HepG2 (cell line): ENCODE results near the gene KIZ. TPM values are rescaled to one million over a fixed set of nuclear protein-coding genes. Genes with fewer than 3 reads are reported as not detected.

Experiments used
- ARHGAP35 ChIP-seq: sonication (generic); formaldehyde crosslinking; IDR thresholded peaks from 2 replicates; pipeline ENCODE4 v1.9.0; 2022; ENCODE audit warnings: mild to moderate bottlenecking, inconsistent platforms, moderate library complexity, missing genetic modification reagents, borderline replicate concordance
- BCL6 ChIP-seq: IDR thresholded peaks from 2 replicates; pipeline ENCODE4 v1.6.1; 2016; ENCODE audit warnings: missing genetic modification reagents, missing compliant biosample characterization
- E2F5 ChIP-seq: sonication (generic); formaldehyde crosslinking; conservative IDR thresholded peaks from 2 replicates; pipeline ENCODE4 v1.4.0; 2020; ENCODE audit warnings: missing genetic modification reagents
- FOXK1 ChIP-seq: sonication (generic); formaldehyde crosslinking; IDR thresholded peaks from 2 replicates; pipeline ENCODE4 v1.4.0; 2020; ENCODE audit warnings: low read depth, missing genetic modification reagents, borderline replicate concordance
- FOXO1 ChIP-seq: sonication (generic); formaldehyde crosslinking; IDR thresholded peaks from 2 replicates; pipeline ENCODE4 v1.4.0; 2020; ENCODE audit warnings: missing genetic modification reagents
- HDAC1 ChIP-seq: sonication (generic); formaldehyde crosslinking; IDR thresholded peaks from 2 replicates; pipeline ENCODE4 v1.5.1; 2020; ENCODE audit warnings: mild to moderate bottlenecking, missing genetic modification reagents
- HDAC6 ChIP-seq: fragments of 200-600 bp; sonication (generic); IDR thresholded peaks from 2 replicates; pipeline ENCODE4 v1.7.0; 2017; ENCODE audit warnings: mild to moderate bottlenecking, antibody characterized with exemption, low read length, low read depth
- HNF4G ChIP-seq, 2 experiments: sonication (generic) in 1 of 2; formaldehyde crosslinking in 1 of 2; IDR thresholded peaks; 2 replicates each; pipeline versions ENCODE4 v1.4.0 to v1.6.1; 2011 to 2020; ENCODE audit warnings: borderline replicate concordance in 2 of 2, low read depth in 2 of 2, mild to moderate bottlenecking in 2 of 2, low read length in 1 of 2, missing genetic modification reagents in 1 of 2, moderate library complexity in 1 of 2
- KDM6A ChIP-seq: IDR thresholded peaks from 2 replicates; pipeline ENCODE4 v1.6.1; 2016; ENCODE audit warnings: low read depth
- MLLT10 ChIP-seq: sonication (generic); formaldehyde crosslinking; IDR thresholded peaks from 2 replicates; pipeline ENCODE4 v1.4.0; 2020; ENCODE audit warnings: missing genetic modification reagents
- NR2C2 ChIP-seq: sonication (generic); formaldehyde crosslinking; IDR thresholded peaks from 2 replicates; pipeline ENCODE4 v1.4.0; 2020; ENCODE audit warnings: missing genetic modification reagents, mild to moderate bottlenecking, moderate library complexity, borderline replicate concordance
- NR2F1 ChIP-seq, 2 experiments: fragments of 450-650 bp in 1 of 2; formaldehyde crosslinking in 1 of 2; IDR thresholded peaks; 2 replicates each; pipeline versions ENCODE4 v1.5.0 to v1.6.1; 2016 to 2020; ENCODE audit warnings: mild to moderate bottlenecking in 1 of 2, missing compliant biosample characterization in 1 of 2, missing genetic modification reagents in 1 of 2, moderate library complexity in 1 of 2
- RORA ChIP-seq: sonication (generic); formaldehyde crosslinking; IDR thresholded peaks from 2 replicates; pipeline ENCODE4 v1.5.0; 2020; ENCODE audit warnings: mild to moderate bottlenecking, missing genetic modification reagents, moderate library complexity
- SAP130 ChIP-seq: IDR thresholded peaks from 2 replicates; pipeline ENCODE4 v1.6.1; 2016; ENCODE audit warnings: low read depth
- SOX13 ChIP-seq, 3 experiments: fragments of 450-650 bp in 1 of 3; sonication (generic) in 1 of 3; formaldehyde crosslinking in 1 of 3; IDR thresholded peaks in 2 of 3; conservative IDR thresholded peaks in 1 of 3; 2 replicates each; pipeline versions ENCODE4 v1.5.0 to v1.6.1; 2016 to 2020; ENCODE audit warnings: antibody characterized with exemption in 1 of 3, mild to moderate bottlenecking in 1 of 3, missing compliant biosample characterization in 1 of 3, missing genetic modification reagents in 1 of 3, moderate library complexity in 1 of 3
- SRY ChIP-seq: sonication (generic); formaldehyde crosslinking; IDR thresholded peaks from 2 replicates; pipeline ENCODE4 v1.8.0; 2022; ENCODE audit warnings: mild to moderate bottlenecking, missing genetic modification reagents
- THAP11 ChIP-seq: IDR thresholded peaks from 2 replicates; pipeline ENCODE4 v1.6.1; 2016; ENCODE audit warnings: missing biosample characterization, missing genetic modification reagents
- THRA ChIP-seq: sonication (generic); formaldehyde crosslinking; IDR thresholded peaks from 2 replicates; pipeline ENCODE4 v1.4.0; 2020; ENCODE audit warnings: missing genetic modification reagents, borderline replicate concordance
- ZIK1 ChIP-seq: sonication (generic); formaldehyde crosslinking; IDR thresholded peaks from 2 replicates; pipeline ENCODE4 v1.5.0; 2020; ENCODE audit warnings: mild to moderate bottlenecking, low read depth, missing genetic modification reagents, borderline replicate concordance
- ZKSCAN1 ChIP-seq: fragments of 150-350 bp; IDR thresholded peaks from 2 replicates; pipeline ENCODE4 v1.6.1; 2014; ENCODE audit warnings: low read length
- ZNF317 ChIP-seq: sonication (generic); formaldehyde crosslinking; IDR thresholded peaks from 2 replicates; pipeline ENCODE4 v1.5.0; 2020; ENCODE audit warnings: mild to moderate bottlenecking, missing genetic modification reagents
- ZNF597 ChIP-seq: sonication (generic); formaldehyde crosslinking; IDR thresholded peaks from 2 replicates; pipeline ENCODE4 v1.5.0; 2020; ENCODE audit warnings: missing genetic modification reagents
- ZNF770 ChIP-seq: sonication (generic); formaldehyde crosslinking; IDR thresholded peaks from 2 replicates; pipeline ENCODE4 v1.5.0; 2020; ENCODE audit warnings: mild to moderate bottlenecking, missing genetic modification reagents
- polyA plus RNA-seq, 8 experiments: library from polyadenylated mRNA; depleted of rRNA in 3 of 8; stranded (reverse) in 7 of 8; unstranded in 1 of 8; fragments of >200 nt; fragmentation: Illumina TruSeq in 4 of 8; extraction: Trizol in 4 of 8; gene quantifications; 2 replicates each; pipeline versions ENCODE4 v1.2.1 to v1.2.3, GENCODE V29; 2011 to 2016; ENCODE audit warnings: low read depth in 4 of 8, missing spikeins in 1 of 8, mixed read lengths in 1 of 8; ENCODE audit not compliant: insufficient read depth in 1 of 8
- total RNA-seq, 5 experiments: library from RNA; depleted of rRNA; stranded (reverse); fragments of >200 nt; fragmentation: Illumina TruSeq; extraction: Trizol; gene quantifications; 2 replicates each; pipeline ENCODE4 v1.2.3, GENCODE V29; 2016; ENCODE audit warnings: low read depth in 1 of 5

The KIZ gene
- total and polyA plus RNA-seq, 2 of the 13 experiments (the other 11 are each of a cell fraction or from before 2014, with no cell fraction given) = 46.3 to 114 TPM

- TF ChIP-seq MLLT10 (CRISPR knock-in tag) = no peak
- no peak for TF ChIP-seq ARHGAP35
- TF ChIP-seq SOX13 (IDR thresholded peaks at IDR 0.05) = no peak
- peak in 1 of 2 experiments; percentile 70; a peak in 2 of 4 replicates for TF ChIP-seq SOX13 (CRISPR knock-in tag; conservative IDR thresholded peaks at IDR 0.05 in 1 of 2, IDR thresholded peaks at IDR 0.05 in 1 of 2)
- TF ChIP-seq ZIK1 = no peak
- 0 out of 2 replicates have a peak, but pooled peaks have one; percentile 35 for TF ChIP-seq THAP11 (CRISPR knock-in tag)
- no peak for TF ChIP-seq ZKSCAN1
- TF ChIP-seq BCL6 (CRISPR knock-in tag) = peak; percentile 37; the same call in 1 of the 2 replicates
- 0 out of 2 replicates have a peak, but pooled peaks have one; percentile 25 for TF ChIP-seq KDM6A (CRISPR knock-in tag)
- TF ChIP-seq SRY (CRISPR knock-in tag) = no peak
- TF ChIP-seq FOXO1 (CRISPR knock-in tag) = peak; percentile 28; the same call in 1 of the 2 replicates
- peak; percentile 21; the same call in 1 of the 2 replicates for TF ChIP-seq SAP130
- TF ChIP-seq HDAC6 = no peak
- no peak for TF ChIP-seq HDAC1 (CRISPR knock-in tag)
- TF ChIP-seq HNF4G (IDR thresholded peaks at IDR 0.05; ENCODE audit: borderline replicate concordance, low read depth, low read length) = peak; percentile 76
- peak; percentile 26; the same call in 1 of the 2 replicates for TF ChIP-seq HNF4G (CRISPR knock-in tag; IDR thresholded peaks at IDR 0.05; ENCODE audit: borderline replicate concordance, low read depth)
- no peak for TF ChIP-seq E2F5 (CRISPR knock-in tag)
- peak; percentile 85; the same call in 1 of the 2 replicates for TF ChIP-seq ZNF317 (CRISPR knock-in tag)
- no peak for TF ChIP-seq ZNF770 (CRISPR knock-in tag)
- TF ChIP-seq NR2C2 (CRISPR knock-in tag) = 0 out of 2 replicates have a peak, but pooled peaks have one; percentile 29
- TF ChIP-seq RORA (CRISPR knock-in tag) = no peak
- TF ChIP-seq FOXK1 (CRISPR knock-in tag) = no peak
- no peak for TF ChIP-seq ZNF597 (CRISPR knock-in tag)
- no peak for TF ChIP-seq THRA
- TF ChIP-seq NR2F1 (CRISPR knock-in tag; IDR thresholded peaks at IDR 0.05) = peak in 1 of 2 experiments; percentile 78; a peak in 2 of 4 replicates
Measured at GRCh38 chr20:21174516-21175239, 48.8 kb downstream of the KIZ start (continued).
